Suprapubic skin (tissue), 4 donors: ENCODE data around the gene CBLC. TPM values are rescaled to one million over a fixed set of nuclear protein-coding genes. Genes with fewer than 3 reads are reported as not detected.
"Not testable (repeated sequence)": the region's sequence is repeated elsewhere in the genome, so short reads cannot be mapped to it uniquely, and the experiment has no call there.

Experiments
- DNase-seq, 2 donors: peaks; one replicate each; pipeline ENCODE4 v3.0.0-alpha.2; 2019; ENCODE audit warnings: low spot score in 2 of 2
- H3K27ac ChIP-seq: fragments of 200-600 bp; sonication (generic); one replicate; pipeline ENCODE4 v1.5.1; 2019
- H3K27me3 ChIP-seq: fragments of 200-600 bp; sonication (generic); one replicate; pipeline ENCODE4 v1.5.1; 2019
- H3K36me3 ChIP-seq: fragments of 200-600 bp; sonication (generic); one replicate; pipeline ENCODE4 v1.5.1; 2019
- H3K4me1 ChIP-seq: fragments of 200-600 bp; sonication (generic); one replicate; pipeline ENCODE4 v1.5.1; 2019
- H3K4me3 ChIP-seq: fragments of 200-600 bp; sonication (generic); one replicate; pipeline ENCODE4 v1.5.1; 2019; ENCODE audit warnings: mild to moderate bottlenecking
- H3K9me3 ChIP-seq: fragments of 200-600 bp; sonication (generic); one replicate; pipeline ENCODE4 v1.5.1; 2019
- EP300 ChIP-seq: sonication (generic); formaldehyde crosslinking; IDR thresholded peaks from one replicate; pipeline ENCODE4 v1.6.1; 2017; ENCODE audit warnings: antibody characterized with exemption
- POLR2A ChIP-seq, 2 donors: fragments of 450-650 bp; IDR thresholded peaks; one replicate each; pipeline ENCODE4 v1.6.1; 2017; ENCODE audit warnings: antibody characterized with exemption in 2 of 2, mild to moderate bottlenecking in 2 of 2, moderate library complexity in 2 of 2
- POLR2AphosphoS5 ChIP-seq, 3 donors: sonication (generic); formaldehyde crosslinking; IDR thresholded peaks; one replicate each; pipeline ENCODE4 v1.6.1; 2017; ENCODE audit warnings: antibody characterized with exemption in 3 of 3
- WGBS: methylation state at CpG from one replicate; pipeline ENCODE4 v1.1.5; 2018; 5-methylcytosine and 5-hydroxymethylcytosine counted together
- total RNA-seq, 4 donors: library from RNA; depleted of rRNA; stranded (reverse); fragments of >200 nt; gene quantifications; one replicate each; pipeline ENCODE4 v1.1.0, GENCODE V29; 2016
- TF ChIP-seq, protein P1 (sequence below), 2 donors: fragments of 200-600 bp in 1 of 2; fragments of 450-650 bp in 1 of 2; sonication (generic) in 1 of 2; IDR thresholded peaks; one replicate each; pipeline ENCODE4 v1.5.1; 2016 to 2019; ENCODE audit warnings: antibody characterized with exemption in 2 of 2, mild to moderate bottlenecking in 1 of 2, moderate library complexity in 1 of 2

Gene CBLC
- total RNA-seq, 4 donors from 2014 or later = 60.4 to 94.4 (median 65.7) TPM

DNA sequence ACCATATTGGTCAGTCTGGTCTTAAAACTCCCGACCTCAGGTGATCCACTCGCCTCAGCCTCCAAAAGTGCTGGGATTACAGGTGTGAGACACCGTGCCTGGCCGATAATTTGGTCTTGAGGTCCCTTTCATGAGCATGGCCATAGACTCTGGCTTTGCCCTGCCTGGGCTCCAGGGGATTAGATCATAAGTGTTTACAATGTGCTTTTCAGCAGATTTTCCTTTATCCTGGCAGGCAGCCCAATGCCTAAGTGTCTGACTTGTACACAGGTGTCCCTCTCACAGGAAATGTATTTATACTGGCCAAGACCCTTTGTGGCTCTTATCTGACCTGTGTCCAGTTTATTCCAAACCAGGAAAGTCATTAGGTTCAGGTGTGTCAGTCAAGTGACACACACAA, 47.1 kb downstream of the CBLC start:
- peaks cover 4% of the 10 kb centered on the region for H3K4me1 ChIP-seq
- H3K36me3 ChIP-seq = no peaks in the 10 kb centered on the region
- WGBS = 79% methylated on average over 4 of the region's 4 CpGs
- DNase-seq = no peak
- no peak overlapping the region for H3K27ac ChIP-seq
- H3K9me3 ChIP-seq = no peaks in the 10 kb centered on the region
- no peaks in the 10 kb centered on the region for H3K27me3 ChIP-seq
- no peak overlapping the region for H3K4me3 ChIP-seq
- TF ChIP-seq POLR2A (IDR thresholded peaks at IDR 0.05) (no peak), EP300 (no peak), POLR2AphosphoS5 (IDR thresholded peaks at IDR 0.05) (no peak)
- TF ChIP-seq, protein P1, sequence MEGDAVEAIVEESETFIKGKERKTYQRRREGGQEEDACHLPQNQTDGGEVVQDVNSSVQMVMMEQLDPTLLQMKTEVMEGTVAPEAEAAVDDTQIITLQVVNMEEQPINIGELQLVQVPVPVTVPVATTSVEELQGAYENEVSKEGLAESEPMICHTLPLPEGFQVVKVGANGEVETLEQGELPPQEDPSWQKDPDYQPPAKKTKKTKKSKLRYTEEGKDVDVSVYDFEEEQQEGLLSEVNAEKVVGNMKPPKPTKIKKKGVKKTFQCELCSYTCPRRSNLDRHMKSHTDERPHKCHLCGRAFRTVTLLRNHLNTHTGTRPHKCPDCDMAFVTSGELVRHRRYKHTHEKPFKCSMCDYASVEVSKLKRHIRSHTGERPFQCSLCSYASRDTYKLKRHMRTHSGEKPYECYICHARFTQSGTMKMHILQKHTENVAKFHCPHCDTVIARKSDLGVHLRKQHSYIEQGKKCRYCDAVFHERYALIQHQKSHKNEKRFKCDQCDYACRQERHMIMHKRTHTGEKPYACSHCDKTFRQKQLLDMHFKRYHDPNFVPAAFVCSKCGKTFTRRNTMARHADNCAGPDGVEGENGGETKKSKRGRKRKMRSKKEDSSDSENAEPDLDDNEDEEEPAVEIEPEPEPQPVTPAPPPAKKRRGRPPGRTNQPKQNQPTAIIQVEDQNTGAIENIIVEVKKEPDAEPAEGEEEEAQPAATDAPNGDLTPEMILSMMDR (IDR thresholded peaks at IDR 0.05) = no peak

DNA sequence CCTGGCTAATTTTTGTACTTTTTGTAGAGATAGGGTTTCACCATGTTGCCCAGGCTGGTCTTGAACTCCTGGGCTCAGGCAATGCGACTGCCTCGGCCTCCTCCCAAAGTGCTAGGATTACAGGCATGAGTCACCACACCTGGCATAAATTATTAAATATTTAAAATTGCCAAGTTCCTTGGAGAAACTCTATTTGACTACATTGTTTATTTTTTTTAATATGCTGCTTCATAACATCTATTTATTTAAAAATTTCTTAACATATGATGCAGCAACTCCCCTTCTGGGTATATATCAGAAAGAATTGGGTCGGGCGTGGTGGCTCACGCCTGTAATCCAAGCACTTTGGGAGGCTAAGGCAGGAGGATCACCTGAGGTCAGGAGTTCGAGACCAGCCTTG, 55.2 kb downstream of the CBLC start:
- H3K9me3 ChIP-seq, H3K27me3 ChIP-seq, H3K36me3 ChIP-seq, H3K4me1 ChIP-seq, DNase-seq, H3K27ac ChIP-seq, H3K4me3 ChIP-seq: not testable (repeated sequence)
- WGBS = 53% methylated on average over 6 of the region's 6 CpGs

DNA sequence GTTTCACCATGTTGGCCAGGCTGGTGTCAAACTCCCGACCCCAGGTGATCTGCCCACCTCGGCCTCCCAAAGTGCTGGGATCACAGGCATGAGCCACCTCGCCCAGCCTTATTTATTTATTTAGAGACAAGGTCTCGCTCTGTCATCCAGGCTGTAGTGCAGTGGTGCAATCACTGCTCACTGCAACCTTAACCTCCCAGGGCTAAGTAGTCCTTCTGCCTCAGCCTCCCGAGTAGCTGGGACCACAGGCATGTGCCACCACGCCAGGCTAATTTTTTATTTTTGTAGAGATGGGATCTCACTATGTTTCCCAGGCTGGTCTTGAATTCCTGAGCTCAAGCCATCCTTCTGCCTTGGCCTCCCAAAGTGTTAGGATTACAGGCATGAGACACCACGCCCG, 56.7 kb downstream of the CBLC start:
- H3K27ac ChIP-seq, H3K4me1 ChIP-seq, H3K27me3 ChIP-seq, H3K36me3 ChIP-seq, H3K9me3 ChIP-seq, DNase-seq, H3K4me3 ChIP-seq: not testable (repeated sequence)
- 87% methylated on average over 8 of the region's 8 CpGs for WGBS

DNA sequence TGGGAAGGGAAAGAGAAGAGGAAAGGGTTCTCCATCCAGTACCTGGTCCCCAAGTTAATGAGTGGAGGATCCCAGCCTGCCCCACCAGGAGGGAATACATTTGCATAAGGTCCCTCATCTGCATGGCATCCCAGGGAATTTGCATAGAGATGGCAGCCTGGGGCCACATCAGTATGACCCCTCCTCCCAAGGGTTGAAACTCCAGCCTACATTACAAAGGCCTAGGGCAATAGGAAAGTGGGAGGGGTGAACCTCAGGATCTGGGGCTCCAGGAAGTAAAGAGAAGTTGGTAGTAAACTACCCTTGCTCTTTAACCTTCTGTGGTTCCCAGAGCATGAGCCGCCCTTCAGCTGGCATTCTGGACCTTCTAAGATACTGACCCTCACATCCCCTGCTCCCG, 61.6 kb downstream of the CBLC start:
- DNase-seq = no peak
- no peak overlapping the region for H3K4me3 ChIP-seq
- no peak for TF ChIP-seq POLR2AphosphoS5 (IDR thresholded peaks at IDR 0.05)
- no peak for TF ChIP-seq EP300
- no peak for TF ChIP-seq POLR2A (IDR thresholded peaks at IDR 0.05)
- TF ChIP-seq, protein P1 (IDR thresholded peaks at IDR 0.05) = no peak
- H3K4me1 ChIP-seq = no peaks in the 10 kb centered on the region
- 94% methylated on average over 2 of the region's 2 CpGs for WGBS
- H3K9me3 ChIP-seq = no peaks in the 10 kb centered on the region
- H3K36me3 ChIP-seq = no peaks in the 10 kb centered on the region
- H3K27ac ChIP-seq = no peak overlapping the region
- no peaks in the 10 kb centered on the region for H3K27me3 ChIP-seq

DNA sequence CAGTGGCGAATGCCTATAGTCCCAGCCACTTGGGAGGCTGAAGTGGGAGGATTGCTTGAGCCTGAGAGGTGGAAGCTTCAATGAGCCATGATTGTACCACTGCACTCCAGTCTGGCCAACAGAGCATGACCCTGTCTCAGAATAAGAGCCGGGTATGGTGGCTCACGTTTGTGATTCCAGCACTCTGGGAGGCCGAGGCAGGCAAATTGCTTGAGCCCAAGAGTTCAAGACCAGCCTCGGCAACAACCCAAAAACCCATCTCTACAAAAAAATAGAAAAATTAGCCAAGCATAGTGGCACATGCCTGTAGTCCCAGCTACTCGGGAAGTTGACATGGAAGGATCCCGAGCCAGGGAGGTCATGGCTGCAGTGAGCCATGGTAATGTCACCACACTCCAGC, 63.1 kb downstream of the CBLC start:
- no peak overlapping the region for H3K27ac ChIP-seq
- TF ChIP-seq EP300 (no peak), POLR2AphosphoS5 (IDR thresholded peaks at IDR 0.05) (no peak), POLR2A (IDR thresholded peaks at IDR 0.05) (no peak)
- TF ChIP-seq, protein P1 (IDR thresholded peaks at IDR 0.05) = no peak
- peaks cover 14% of the 10 kb centered on the region for H3K4me1 ChIP-seq
- H3K4me3 ChIP-seq = no peak overlapping the region
- 68% methylated on average over 7 of the region's 7 CpGs for WGBS
- H3K9me3 ChIP-seq = no peaks in the 10 kb centered on the region
- H3K36me3 ChIP-seq = no peaks in the 10 kb centered on the region
- DNase-seq = no peak
- no peaks in the 10 kb centered on the region for H3K27me3 ChIP-seq

DNA sequence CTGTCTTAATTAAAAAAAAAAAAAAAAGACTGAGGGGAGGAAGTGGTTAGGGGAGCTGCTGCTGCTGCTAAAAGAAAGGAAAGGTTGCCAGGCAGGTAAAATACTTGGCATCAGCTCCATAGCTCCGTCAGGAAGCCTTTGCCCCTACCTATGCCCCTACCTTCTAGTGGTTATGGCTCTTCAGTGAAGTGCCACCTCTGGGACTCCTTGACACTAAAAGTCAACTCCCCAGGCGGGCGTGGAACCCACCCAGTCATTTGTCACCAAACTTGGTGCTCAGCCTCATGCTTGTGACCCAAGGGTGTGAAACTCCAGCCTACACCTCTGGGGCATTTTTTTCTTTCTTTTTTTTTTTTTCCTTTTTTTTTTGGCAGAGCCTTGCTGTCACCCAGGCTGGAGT, 63.5 kb downstream of the CBLC start:
- no peak overlapping the region for H3K4me3 ChIP-seq
- no peaks in the 10 kb centered on the region for H3K9me3 ChIP-seq
- no peak overlapping the region for H3K27ac ChIP-seq
- WGBS = 62% methylated on average over 3 of the region's 3 CpGs
- no peaks in the 10 kb centered on the region for H3K27me3 ChIP-seq
- no peak for TF ChIP-seq POLR2A (IDR thresholded peaks at IDR 0.05)
- TF ChIP-seq, protein P1 (IDR thresholded peaks at IDR 0.05) = no peak
- no peak for TF ChIP-seq POLR2AphosphoS5 (IDR thresholded peaks at IDR 0.05)
- TF ChIP-seq EP300 = no peak
- H3K36me3 ChIP-seq = no peaks in the 10 kb centered on the region
- DNase-seq = no peak
- H3K4me1 ChIP-seq = peaks cover 14% of the 10 kb centered on the region
